GM23338 (cell line): ENCODE measurements around the gene UGT1A4. TPM values are rescaled to one million over a fixed set of nuclear protein-coding genes. Genes with fewer than 3 reads are reported as not detected.
"Not testable (repeated sequence)": the region's sequence is repeated elsewhere in the genome, so short reads cannot be mapped to it uniquely, and the experiment has no call there.

Source experiments
- ATAC-seq: fragments of 200-7000 bp; cut with Tn5 transposase; 3 replicates; pipeline ENCODE4 v1.9.1; 2020
- DNase-seq: peaks from one replicate; pipeline ENCODE4 v3.0.0-alpha.2; 2015; ENCODE audit warnings: low spot score
- H2AFZ ChIP-seq: fragments of 200-600 bp; sonication (generic); 2 replicates; pipeline ENCODE4 v1.8.0; 2016; ENCODE audit warnings: antibody characterized with exemption, mild to moderate bottlenecking, moderate library complexity
- H3F3A ChIP-seq: fragments of 200-600 bp; sonication (generic); replicated peaks from 2 replicates; pipeline ENCODE4 v1.8.0; 2017; ENCODE audit warnings: antibody characterized with exemption, mixed run types, low read depth
- H3K27ac ChIP-seq: fragments of 200-600 bp; sonication (generic); 2 replicates; pipeline ENCODE4 v1.6.1; 2016; ENCODE audit warnings: low read depth
- H3K27me3 ChIP-seq: fragments of 200-600 bp; sonication (generic); 2 replicates; pipeline ENCODE4 v1.8.0; 2016; ENCODE audit warnings: mild to moderate bottlenecking, mixed run types, moderate library complexity; ENCODE audit not compliant: insufficient read depth
- H3K36me3 ChIP-seq: fragments of 200-600 bp; sonication (generic); 2 replicates; pipeline ENCODE4 v1.8.0; 2016; ENCODE audit warnings: mild to moderate bottlenecking; ENCODE audit not compliant: insufficient read depth
- H3K4me1 ChIP-seq: fragments of 200-600 bp; sonication (generic); 2 replicates; pipeline ENCODE4 v1.8.0; 2016; ENCODE audit warnings: mild to moderate bottlenecking, moderate library complexity; ENCODE audit not compliant: insufficient read depth
- H3K4me2 ChIP-seq: fragments of 200-600 bp; sonication (generic); 2 replicates; pipeline ENCODE4 v1.7.1; 2017; ENCODE audit warnings: mixed run types
- H3K4me3 ChIP-seq: fragments of 200-600 bp; sonication (generic); 2 replicates; pipeline ENCODE4 v1.6.1; 2016; ENCODE audit warnings: mixed run types
- H3K79me2 ChIP-seq: fragments of 200-600 bp; sonication (generic); replicated peaks from 2 replicates; pipeline ENCODE4 v1.8.0; 2017; ENCODE audit warnings: mild to moderate bottlenecking; ENCODE audit not compliant: insufficient read depth
- H3K9me2 ChIP-seq: fragments of 200-600 bp; sonication (generic); 2 replicates; pipeline ENCODE4 v1.8.0; 2017; ENCODE audit not compliant: insufficient read depth
- H4K20me1 ChIP-seq: fragments of 200-600 bp; sonication (generic); replicated peaks from 2 replicates; pipeline ENCODE4 v1.8.0; 2017; ENCODE audit warnings: mild to moderate bottlenecking; ENCODE audit not compliant: insufficient read depth
- H3K27ac Mint-ChIP-seq: 2 replicates; pipeline ENCODE4 v1.8.0; 2020; ENCODE audit warnings: inconsistent platforms, mild to moderate bottlenecking, moderate library complexity, mixed read lengths
- H3K27me3 Mint-ChIP-seq: 3 replicates; pipeline ENCODE4 v1.8.0; 2022; ENCODE audit warnings: low read depth, mild to moderate bottlenecking, moderate library complexity, mixed read lengths, inconsistent platforms; ENCODE audit not compliant: insufficient read depth, poor library complexity
- H3K36me3 Mint-ChIP-seq: 3 replicates; pipeline ENCODE4 v1.8.0; 2021; ENCODE audit warnings: low read depth, mild to moderate bottlenecking, inconsistent platforms, moderate library complexity, mixed read lengths
- H3K4me1 Mint-ChIP-seq: 3 replicates; pipeline ENCODE4 v1.8.0; 2020; ENCODE audit warnings: mild to moderate bottlenecking, inconsistent platforms, mixed read lengths
- H3K4me3 Mint-ChIP-seq: 3 replicates; pipeline ENCODE4 v1.8.0; 2021; ENCODE audit warnings: moderate library complexity, mild to moderate bottlenecking, inconsistent platforms, mixed read lengths
- H3K9me3 Mint-ChIP-seq: 3 replicates; pipeline ENCODE4 v1.8.0; 2020; ENCODE audit warnings: moderate library complexity, mild to moderate bottlenecking, inconsistent platforms, mixed read lengths
- EZH2 ChIP-seq: fragments of 200-600 bp; sonication (generic); IDR thresholded peaks from one replicate; pipeline ENCODE4 v1.8.0; 2017; ENCODE audit warnings: antibody characterized with exemption, mild to moderate bottlenecking, low read depth; ENCODE audit not compliant: unreplicated experiment
- JUNB ChIP-seq: IDR thresholded peaks from one replicate; pipeline ENCODE4 v1.6.1; 2016; ENCODE audit warnings: antibody characterized with exemption; ENCODE audit not compliant: unreplicated experiment
- NANOG ChIP-seq: IDR thresholded peaks from 2 replicates; pipeline ENCODE4 v1.6.1; 2016; ENCODE audit warnings: antibody characterized with exemption, borderline replicate concordance
- STAT1 ChIP-seq: IDR thresholded peaks from one replicate; pipeline ENCODE4 v1.6.1; 2016; ENCODE audit warnings: antibody characterized with exemption; ENCODE audit not compliant: unreplicated experiment
- ZNF331 ChIP-seq: fragments of 250-450 bp; sonication (Bioruptor Pico); IDR thresholded peaks from 2 replicates; pipeline ENCODE4 v1.5.0; 2020; ENCODE audit warnings: low read depth, mild to moderate bottlenecking, moderate library complexity
- polyA plus RNA-seq: library from polyadenylated mRNA; unstranded; fragments of >200 nt; fragmentation: Nextera tagmentation; extraction: Ambion mirVana; gene quantifications from 2 replicates; pipeline ENCODE4 v1.2.1, GENCODE V29; 2016
- total RNA-seq: library from RNA; depleted of rRNA; stranded (reverse); fragments of >200 nt; shearing (Covaris generic); gene quantifications from 2 replicates; pipeline ENCODE4 v1.2.3, GENCODE V29; 2014
- TF ChIP-seq, protein P1 (sequence below): IDR thresholded peaks from one replicate; pipeline ENCODE4 v1.6.1; 2018; ENCODE audit warnings: antibody characterized with exemption; ENCODE audit not compliant: unreplicated experiment
- TF ChIP-seq, protein P2 (sequence below), 2 experiments: fragments of 200-600 bp in 1 of 2; sonication (generic) in 1 of 2; conservative IDR thresholded peaks; 2 replicates each; pipeline versions ENCODE4 v1.5.1 to v1.6.1; 2016 to 2017; ENCODE audit warnings: antibody characterized with exemption in 2 of 2, low read depth in 2 of 2, mild to moderate bottlenecking in 2 of 2, moderate library complexity in 1 of 2

The UGT1A4 gene
- total and polyA plus RNA-seq, 2 experiments from 2014 or later, result not detected

DNA sequence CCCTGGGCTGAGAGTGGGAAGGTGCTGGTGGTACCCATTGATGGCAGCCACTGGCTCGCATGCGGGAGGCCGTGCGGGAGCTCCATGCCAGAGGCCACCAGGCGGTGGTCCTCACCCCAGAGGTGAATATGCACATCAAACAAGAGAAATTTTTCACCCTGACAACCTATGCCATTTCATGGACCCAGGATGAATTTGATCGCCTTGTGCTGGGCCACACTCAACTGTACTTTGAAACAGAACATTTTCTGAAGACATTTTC, 28.7 kb downstream of the UGT1A4 start:
- no peak for DNase-seq
- no peaks in the 10 kb centered on the region for H3K79me2 ChIP-seq
- Mint-ChIP-seq H3K36me3 (peaks cover 16% of the 10 kb centered on the region), H3K4me1 (no peaks in the 10 kb centered on the region), H3K27me3 (peaks cover 2% of the 10 kb centered on the region), H3K9me3 (peaks cover 54% of the 10 kb centered on the region), H3K4me3 (no peak overlapping the region), H3K27ac (no peak overlapping the region)
- no peak for ATAC-seq
- TF ChIP-seq STAT1 (no peak), NANOG (no peak), EZH2 (no peak), ZNF331 (no peak), JUNB (no peak)
- TF ChIP-seq, protein P1, sequence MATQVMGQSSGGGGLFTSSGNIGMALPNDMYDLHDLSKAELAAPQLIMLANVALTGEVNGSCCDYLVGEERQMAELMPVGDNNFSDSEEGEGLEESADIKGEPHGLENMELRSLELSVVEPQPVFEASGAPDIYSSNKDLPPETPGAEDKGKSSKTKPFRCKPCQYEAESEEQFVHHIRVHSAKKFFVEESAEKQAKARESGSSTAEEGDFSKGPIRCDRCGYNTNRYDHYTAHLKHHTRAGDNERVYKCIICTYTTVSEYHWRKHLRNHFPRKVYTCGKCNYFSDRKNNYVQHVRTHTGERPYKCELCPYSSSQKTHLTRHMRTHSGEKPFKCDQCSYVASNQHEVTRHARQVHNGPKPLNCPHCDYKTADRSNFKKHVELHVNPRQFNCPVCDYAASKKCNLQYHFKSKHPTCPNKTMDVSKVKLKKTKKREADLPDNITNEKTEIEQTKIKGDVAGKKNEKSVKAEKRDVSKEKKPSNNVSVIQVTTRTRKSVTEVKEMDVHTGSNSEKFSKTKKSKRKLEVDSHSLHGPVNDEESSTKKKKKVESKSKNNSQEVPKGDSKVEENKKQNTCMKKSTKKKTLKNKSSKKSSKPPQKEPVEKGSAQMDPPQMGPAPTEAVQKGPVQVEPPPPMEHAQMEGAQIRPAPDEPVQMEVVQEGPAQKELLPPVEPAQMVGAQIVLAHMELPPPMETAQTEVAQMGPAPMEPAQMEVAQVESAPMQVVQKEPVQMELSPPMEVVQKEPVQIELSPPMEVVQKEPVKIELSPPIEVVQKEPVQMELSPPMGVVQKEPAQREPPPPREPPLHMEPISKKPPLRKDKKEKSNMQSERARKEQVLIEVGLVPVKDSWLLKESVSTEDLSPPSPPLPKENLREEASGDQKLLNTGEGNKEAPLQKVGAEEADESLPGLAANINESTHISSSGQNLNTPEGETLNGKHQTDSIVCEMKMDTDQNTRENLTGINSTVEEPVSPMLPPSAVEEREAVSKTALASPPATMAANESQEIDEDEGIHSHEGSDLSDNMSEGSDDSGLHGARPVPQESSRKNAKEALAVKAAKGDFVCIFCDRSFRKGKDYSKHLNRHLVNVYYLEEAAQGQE, result no peak
- TF ChIP-seq, protein P2, sequence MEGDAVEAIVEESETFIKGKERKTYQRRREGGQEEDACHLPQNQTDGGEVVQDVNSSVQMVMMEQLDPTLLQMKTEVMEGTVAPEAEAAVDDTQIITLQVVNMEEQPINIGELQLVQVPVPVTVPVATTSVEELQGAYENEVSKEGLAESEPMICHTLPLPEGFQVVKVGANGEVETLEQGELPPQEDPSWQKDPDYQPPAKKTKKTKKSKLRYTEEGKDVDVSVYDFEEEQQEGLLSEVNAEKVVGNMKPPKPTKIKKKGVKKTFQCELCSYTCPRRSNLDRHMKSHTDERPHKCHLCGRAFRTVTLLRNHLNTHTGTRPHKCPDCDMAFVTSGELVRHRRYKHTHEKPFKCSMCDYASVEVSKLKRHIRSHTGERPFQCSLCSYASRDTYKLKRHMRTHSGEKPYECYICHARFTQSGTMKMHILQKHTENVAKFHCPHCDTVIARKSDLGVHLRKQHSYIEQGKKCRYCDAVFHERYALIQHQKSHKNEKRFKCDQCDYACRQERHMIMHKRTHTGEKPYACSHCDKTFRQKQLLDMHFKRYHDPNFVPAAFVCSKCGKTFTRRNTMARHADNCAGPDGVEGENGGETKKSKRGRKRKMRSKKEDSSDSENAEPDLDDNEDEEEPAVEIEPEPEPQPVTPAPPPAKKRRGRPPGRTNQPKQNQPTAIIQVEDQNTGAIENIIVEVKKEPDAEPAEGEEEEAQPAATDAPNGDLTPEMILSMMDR (conservative IDR thresholded peaks at IDR 0.05; ENCODE audit: low read depth in 2 of 2), result no peak
- H3K4me1 ChIP-seq, result no peaks in the 10 kb centered on the region
- H3K36me3 ChIP-seq, result no peaks in the 10 kb centered on the region
- no peak overlapping the region for H2AFZ ChIP-seq
- H3K9me2 ChIP-seq, result no peaks in the 10 kb centered on the region
- no peak overlapping the region for H3K4me2 ChIP-seq
- no peak overlapping the region for H3K27ac ChIP-seq
- H3F3A ChIP-seq, result no peaks in the 10 kb centered on the region
- no peak overlapping the region for H3K4me3 ChIP-seq
- no peaks in the 10 kb centered on the region for H4K20me1 ChIP-seq
- H3K27me3 ChIP-seq, result no peaks in the 10 kb centered on the region

DNA sequence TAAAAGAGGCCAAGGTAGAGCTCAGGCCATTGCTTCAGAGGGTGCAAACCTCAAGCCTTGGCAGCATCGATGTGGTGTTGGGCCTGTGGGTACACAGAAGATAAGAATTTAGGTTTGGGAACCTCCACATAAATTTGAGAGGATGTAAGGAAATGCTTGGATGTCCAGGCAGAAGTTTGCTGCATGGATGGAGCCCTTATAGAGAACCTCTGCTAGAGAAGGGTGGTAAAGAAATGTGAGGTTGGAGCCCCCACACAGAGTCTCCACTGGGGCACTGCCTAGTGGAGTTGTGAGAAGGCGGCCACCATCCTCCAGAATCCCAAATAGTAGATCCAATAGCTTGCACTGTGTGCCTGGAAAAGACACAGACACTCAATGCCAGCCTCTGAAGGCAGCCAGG, 32.2 kb downstream of the UGT1A4 start:
- not testable (repeated sequence) for H2AFZ ChIP-seq, H3K4me3 Mint-ChIP-seq, H3K27me3 Mint-ChIP-seq, H3K9me2 ChIP-seq, H3F3A ChIP-seq, H3K27ac Mint-ChIP-seq, H3K4me2 ChIP-seq, H3K4me1 Mint-ChIP-seq, DNase-seq, H3K36me3 ChIP-seq, H4K20me1 ChIP-seq, H3K79me2 ChIP-seq, ATAC-seq, H3K4me3 ChIP-seq, H3K27me3 ChIP-seq, H3K27ac ChIP-seq, H3K4me1 ChIP-seq
- peaks cover 16% of the 10 kb centered on the region for H3K36me3 Mint-ChIP-seq
- peaks cover 60% of the 10 kb centered on the region for H3K9me3 Mint-ChIP-seq

DNA sequence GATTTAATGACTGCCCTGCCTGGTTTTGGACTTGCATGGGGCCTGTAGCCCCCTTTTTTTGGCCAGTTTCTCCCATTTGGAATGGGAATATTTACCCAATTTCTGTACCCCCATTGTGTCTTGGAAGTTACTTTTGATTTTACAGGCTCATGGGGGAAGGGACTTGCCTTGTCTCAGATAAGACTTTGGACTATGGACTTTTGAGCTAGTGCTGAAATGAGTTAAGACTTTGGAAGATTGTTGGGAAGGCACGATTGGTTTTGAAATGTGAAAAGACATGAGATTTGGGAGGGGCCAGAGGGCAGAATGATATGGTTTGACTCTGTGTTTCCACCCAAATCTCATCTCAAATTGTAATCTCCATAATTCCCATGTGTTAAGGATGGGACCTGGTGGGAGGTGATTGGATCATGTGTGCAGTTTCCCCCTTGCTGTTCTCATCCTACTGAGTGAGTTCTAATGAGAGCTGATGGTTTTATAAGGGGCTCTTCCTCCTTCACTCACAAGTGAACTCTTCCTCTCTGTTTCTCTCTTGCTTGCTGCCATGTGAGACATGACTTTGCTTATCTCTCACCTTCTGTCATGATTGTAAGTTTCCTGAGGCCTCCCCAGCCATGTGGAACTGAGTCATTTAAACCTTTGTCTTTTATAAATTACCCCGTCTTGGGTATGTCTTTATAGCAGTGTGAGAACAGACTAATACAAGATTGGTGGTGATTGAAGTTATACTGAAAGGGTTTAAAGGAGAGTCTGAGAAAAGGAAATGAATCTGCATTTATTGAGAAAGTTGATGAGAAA, 32.9 kb downstream of the UGT1A4 start:
- not testable (repeated sequence) for H3F3A ChIP-seq, H3K4me1 Mint-ChIP-seq, H3K36me3 ChIP-seq, H3K27ac ChIP-seq, DNase-seq, H3K79me2 ChIP-seq, H3K27me3 Mint-ChIP-seq, ATAC-seq, H3K4me2 ChIP-seq, H3K4me1 ChIP-seq, H3K4me3 ChIP-seq, H2AFZ ChIP-seq, H3K4me3 Mint-ChIP-seq, H3K9me2 ChIP-seq, H3K27me3 ChIP-seq, H3K27ac Mint-ChIP-seq, H4K20me1 ChIP-seq
- H3K36me3 Mint-ChIP-seq, result peaks cover 16% of the 10 kb centered on the region
- peaks cover 61% of the 10 kb centered on the region for H3K9me3 Mint-ChIP-seq
